Gastrocnemius medialis (tissue), 4 donors: ENCODE data around the gene METTL9.
A peak's percentile ranks its signal among the peaks of the same experiment; 100 is the strongest.
"Not testable (repeated sequence)": the region's sequence is repeated elsewhere in the genome, so short reads cannot be mapped to it uniquely, and the experiment has no call there.

Experiments used
- POLR2A ChIP-seq, 2 donors: fragments of 450-650 bp; IDR thresholded peaks; one replicate each; pipeline ENCODE4 v1.6.1; 2017; ENCODE audit warnings: antibody characterized with exemption in 2 of 2, mild to moderate bottlenecking in 2 of 2, moderate library complexity in 2 of 2
- TF ChIP-seq, protein P1 (sequence below), 5 experiments: fragments of 450-650 bp in 3 of 5; fragments of 200-600 bp in 2 of 5; sonication (generic) in 2 of 5; IDR thresholded peaks in 4 of 5; conservative IDR thresholded peaks in 1 of 5; 1 replicate in 4 of 5; 2 replicates in 1 of 5; pipeline ENCODE4 v1.5.1; 2016 to 2019; ENCODE audit warnings: antibody characterized with exemption in 5 of 5, mild to moderate bottlenecking in 3 of 5, moderate library complexity in 3 of 5

GRCh38 chr16:21556651-21557241 is 42.6 kb upstream of the METTL9 start:
- TF ChIP-seq, protein P1, sequence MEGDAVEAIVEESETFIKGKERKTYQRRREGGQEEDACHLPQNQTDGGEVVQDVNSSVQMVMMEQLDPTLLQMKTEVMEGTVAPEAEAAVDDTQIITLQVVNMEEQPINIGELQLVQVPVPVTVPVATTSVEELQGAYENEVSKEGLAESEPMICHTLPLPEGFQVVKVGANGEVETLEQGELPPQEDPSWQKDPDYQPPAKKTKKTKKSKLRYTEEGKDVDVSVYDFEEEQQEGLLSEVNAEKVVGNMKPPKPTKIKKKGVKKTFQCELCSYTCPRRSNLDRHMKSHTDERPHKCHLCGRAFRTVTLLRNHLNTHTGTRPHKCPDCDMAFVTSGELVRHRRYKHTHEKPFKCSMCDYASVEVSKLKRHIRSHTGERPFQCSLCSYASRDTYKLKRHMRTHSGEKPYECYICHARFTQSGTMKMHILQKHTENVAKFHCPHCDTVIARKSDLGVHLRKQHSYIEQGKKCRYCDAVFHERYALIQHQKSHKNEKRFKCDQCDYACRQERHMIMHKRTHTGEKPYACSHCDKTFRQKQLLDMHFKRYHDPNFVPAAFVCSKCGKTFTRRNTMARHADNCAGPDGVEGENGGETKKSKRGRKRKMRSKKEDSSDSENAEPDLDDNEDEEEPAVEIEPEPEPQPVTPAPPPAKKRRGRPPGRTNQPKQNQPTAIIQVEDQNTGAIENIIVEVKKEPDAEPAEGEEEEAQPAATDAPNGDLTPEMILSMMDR (IDR thresholded peaks at IDR 0.05 in 4 of 5, conservative IDR thresholded peaks at IDR 0.05 in 1 of 5), result not testable (repeated sequence)
- TF ChIP-seq POLR2A (IDR thresholded peaks at IDR 0.05), result peak; percentile 28 to 29
